Kasumi-1 (cell line): ENCODE measurements around the gene ZNF792.
"Not testable (repeated sequence)": the region's sequence is repeated elsewhere in the genome, so short reads cannot be mapped to it uniquely, and the experiment has no call there.

ENCODE experiments used
- DNase-seq, 2 experiments: peaks; one replicate each; lab custom pipeline; 2025; lab: John Stamatoyannopoulos, UW

The ZNF792 gene

DNA sequence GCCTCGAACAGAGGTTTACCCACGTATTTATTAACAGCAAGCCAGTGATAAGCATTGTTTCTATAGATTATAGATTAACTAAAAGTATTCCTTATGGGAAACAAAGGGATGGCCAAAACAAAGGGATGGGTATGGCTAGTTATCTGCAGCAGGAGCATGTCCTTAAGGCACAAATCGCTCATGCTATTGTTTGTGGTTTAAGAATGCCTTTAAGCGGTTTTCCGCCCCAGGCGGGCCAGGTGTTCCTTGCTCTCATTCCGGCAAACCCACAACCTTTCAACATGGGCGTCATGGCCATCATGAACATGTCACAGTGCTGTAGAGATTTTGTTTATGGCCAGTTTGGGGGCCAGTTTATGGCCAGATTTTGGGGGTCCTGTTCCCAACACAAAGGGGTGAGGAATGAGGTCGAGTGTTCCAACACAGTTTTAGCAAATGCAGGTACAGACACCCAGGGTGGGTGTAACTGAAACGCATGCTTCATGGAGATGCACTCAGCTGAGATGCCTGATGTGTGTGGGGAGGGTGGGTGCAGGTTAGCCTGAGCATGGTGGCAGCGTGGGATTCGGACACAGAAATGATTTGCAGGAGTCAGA lies 6.3 kb upstream of the ZNF792 start:
- not testable (repeated sequence) for DNase-seq

DNA sequence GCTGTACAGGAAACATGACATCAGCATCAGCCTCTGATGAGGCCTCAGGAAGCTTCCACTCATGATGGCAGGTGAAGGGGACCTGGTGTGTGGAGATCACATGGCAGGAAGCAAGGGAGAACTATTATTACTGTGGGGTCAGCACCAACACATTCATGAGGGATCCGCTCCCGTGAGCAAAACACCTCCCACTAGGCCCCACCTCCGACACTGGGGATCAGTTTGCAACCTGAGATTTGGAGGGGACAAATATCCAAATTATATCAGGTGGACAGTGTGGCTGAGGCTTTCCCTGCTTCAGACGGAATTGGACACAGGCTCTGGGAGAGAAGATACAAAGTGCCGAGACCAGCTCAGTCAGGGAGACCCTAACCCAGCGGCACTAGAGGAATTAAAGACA lies 5.7 kb upstream of the ZNF792 start:
- DNase-seq: no peak

DNA sequence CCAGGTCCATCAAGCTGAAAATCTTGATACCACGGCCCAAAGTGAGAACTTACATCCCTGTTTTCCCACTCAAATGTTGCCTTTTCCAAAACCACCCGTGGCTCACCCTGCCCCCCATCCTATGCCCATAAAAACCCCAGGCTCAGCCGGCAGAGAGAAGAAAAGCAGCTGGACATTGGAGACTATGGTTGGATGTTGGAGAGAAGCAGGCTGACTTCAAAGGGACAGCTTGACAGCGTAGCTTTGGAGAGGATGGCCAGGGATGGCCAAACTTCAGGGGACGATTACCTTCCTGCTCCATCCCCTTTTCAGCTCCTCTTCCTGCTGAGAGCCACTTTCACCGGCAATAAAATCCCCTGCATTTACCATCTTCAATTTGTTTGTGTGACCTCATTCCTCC lies 3.5 kb upstream of the ZNF792 start:
- DNase-seq: no peak

DNA sequence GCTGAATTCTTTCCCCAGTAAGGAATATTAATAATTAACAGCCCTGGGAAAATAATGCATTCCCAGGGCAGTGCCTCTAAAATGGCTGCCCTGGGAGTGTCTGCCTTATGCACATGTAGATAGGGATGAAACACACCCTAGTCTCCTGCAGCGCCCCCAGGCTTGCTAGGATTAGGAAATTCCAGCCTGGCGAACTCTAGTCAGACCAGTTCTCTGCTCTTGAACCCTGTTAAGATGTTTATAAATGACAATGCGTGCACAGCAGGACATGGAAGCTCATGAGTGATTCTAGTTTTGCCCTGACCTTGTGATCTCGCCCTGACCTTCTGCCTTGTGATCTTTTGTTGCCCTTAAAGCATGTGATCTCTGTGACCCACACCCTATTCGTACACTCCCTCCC lies 1.5 kb upstream of the ZNF792 start:
- DNase-seq: not testable (repeated sequence)

DNA sequence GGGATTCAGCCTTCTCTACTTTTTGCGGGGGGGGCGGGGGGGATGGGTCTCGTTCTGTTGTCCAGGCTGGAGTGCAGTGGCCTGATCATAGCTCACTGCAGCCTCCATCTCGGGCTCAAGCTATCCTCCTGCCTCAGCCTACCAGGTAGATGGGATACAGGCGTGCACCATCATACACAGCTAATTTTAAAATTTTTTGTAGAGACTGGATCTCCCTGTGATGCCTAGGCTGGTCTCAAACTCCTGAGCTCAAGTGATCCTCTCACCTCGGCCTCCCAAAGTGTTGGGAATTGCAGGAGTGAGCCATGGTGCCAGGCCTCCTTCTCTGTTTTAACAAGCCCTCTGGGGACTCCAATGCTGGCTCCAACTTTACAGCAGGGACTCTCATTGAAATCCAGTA lies 569 bp upstream of the ZNF792 start:
- no peak for DNase-seq

DNA sequence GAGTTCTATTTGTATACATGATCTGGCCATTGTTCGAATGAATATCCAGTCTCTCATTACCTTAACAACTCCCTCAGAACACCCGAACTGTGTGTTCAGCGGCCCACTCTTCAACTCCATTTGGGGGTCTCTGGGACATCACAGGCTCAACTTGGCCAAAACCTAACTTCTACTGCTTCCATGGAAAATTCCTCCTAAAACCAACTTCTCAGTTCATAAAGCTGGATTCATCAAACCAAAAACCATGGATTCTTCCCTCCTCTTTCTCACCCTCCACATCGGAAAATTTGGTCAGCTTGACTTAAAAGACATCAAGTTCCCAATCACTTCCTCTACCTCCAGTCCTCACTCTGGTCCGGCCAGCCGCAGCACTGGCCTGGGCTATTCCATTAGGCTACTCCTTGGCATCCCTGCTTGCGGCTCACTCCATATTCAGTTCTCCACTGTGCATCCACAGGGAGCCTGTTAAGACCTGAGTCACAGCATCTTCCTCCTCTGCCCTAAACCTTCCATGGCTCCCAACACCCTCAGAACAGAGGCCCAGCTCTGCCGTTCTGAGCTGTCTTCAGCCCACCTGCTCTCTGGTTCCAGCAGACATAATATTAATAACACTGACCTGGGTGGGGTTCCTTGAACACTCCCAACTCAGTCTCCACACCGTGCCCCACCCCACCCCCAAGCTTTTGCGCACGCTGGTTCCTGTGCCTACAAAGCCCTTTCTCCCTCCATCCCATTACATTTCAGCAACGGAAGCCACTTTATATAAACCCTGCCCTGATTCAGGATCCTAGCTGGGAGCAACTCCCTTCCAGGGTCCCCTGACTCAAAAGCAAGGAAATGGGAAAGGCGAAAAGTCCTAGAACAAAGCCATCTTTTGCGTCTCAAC lies 1.1 kb downstream of the ZNF792 start:
- DNase-seq: peak in 1 of 2 experiments; percentile 19

DNA sequence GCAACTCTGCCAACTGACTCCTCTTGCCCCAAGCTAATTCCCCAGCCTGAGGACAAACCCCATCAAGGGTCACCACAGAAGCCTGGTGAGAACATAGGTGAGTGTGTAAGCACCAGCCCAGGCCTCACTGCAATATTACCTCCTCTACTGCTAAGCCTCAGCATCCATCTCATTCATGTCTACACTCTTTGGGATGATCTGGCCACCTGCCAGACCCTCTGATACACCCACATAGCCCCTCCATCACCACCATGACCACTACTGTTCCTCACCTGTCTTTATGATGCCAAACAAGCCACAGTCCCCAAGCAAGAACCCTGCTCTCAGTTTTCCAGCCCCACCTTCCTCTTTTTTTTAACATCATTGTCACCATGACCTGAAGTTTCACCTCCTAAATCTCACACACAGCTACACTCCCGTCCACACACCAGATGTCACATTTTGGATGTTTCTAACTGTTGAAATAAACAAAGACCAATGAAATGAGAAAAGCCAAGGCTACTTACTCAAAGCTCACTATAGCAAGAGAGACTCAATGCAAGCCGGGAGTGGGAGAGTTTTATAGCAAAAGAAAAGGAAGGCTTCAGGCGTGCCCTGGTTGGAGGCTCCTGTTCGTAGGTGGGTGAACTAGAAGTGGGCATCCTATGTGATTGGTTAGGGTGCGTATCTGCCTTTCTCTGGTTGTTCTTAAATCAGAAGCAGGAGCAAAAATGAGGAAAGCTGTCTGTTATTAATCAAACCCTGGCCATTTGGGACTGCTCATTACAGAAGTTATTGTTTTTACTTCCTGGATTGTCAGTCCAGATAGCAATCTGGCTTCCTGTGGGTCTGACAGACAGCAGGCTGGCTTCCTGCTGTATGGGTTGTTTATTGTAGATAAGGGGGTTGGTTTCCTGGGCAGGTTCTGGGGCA lies 2.0 kb downstream of the ZNF792 start:
- peak; percentile 83 to 85 for DNase-seq

DNA sequence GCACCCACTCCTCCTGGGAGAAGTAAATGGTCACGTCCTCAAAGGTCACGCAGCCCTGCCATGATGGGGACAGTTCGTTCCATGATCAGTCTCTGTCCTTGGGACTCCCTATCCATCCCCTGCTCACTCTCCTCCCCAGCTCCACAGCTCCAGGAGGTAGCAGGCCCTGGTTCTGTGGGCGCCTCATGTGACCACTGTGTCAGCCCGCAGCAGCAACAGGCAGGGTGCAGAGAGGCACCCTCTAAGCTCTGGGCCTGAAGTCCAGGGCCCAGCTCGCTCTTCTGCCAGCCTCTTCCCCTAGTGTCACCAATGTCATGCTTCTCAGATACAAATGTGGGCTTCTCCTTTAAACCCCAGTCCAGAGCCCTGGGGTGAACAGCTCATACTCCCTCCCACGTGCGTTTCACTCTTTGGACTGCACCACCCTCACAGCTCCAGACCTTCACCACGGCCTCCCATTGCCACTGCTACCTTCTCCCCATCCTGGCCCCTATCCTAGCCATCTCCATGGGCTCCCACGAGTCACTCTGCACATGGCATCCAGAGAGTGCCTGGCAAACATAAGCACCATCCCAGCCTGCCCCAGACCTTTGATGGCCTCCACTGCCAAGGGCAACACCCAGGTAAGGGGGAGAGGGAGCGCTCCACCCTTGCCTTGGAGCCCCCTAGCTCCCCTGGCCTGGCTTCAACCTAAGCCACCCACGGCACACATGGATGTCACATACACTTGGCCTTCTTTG lies 2.9 kb downstream of the ZNF792 start:
- DNase-seq: no peak

DNA sequence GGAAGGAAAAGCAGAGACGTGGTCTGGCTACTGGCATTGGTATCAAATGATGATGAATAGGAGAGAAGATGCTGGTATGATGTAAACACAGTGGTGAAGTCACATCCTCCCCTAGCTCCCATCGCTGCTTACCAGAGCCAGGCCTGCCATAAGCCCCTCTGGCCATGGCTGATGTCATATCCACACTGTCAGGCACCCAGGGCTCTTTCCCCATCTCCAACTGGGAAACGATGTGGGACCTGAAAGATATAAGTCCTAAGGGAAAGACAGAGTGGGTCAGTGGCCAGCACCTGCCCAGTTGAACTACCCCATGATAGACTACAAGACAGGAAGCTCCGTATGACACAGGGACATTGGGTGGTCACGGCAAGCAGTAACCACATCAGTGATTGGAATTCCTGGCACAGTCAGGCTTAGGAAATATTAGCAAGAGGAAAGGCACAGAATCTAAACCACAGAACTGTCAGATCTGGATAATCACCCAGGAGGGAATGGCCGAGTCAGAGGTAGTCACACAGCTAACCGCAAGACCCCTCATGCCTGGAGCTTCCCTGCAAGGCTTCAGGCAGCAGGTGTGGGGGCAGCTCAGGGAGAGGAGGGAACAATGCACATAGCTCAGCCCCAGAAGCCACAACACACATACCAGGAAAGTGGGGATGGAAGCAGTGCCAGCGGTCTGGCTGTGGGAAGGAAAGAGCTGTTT lies 3.8 kb downstream of the ZNF792 start:
- DNase-seq: no peak

DNA sequence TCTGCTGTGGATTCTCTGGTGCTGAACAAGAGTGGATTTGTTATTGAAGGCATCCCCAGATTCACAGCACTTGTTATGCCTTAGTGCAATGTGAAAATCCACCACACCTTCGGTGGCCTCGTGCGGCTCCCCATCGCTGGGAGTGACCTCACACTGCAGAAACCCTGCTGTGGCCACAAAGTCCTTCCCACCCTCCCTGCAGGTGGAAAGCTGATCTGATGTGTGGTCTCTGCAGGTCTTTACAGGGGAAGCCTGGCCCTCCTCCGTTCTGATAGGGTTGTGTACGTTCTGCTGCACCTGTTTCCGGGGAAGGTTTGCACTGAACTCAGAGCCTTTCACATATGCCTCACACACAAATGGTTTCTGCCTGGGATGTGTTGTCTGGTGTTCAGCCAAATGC lies 5.0 kb downstream of the ZNF792 start:
- DNase-seq: no peak

DNA sequence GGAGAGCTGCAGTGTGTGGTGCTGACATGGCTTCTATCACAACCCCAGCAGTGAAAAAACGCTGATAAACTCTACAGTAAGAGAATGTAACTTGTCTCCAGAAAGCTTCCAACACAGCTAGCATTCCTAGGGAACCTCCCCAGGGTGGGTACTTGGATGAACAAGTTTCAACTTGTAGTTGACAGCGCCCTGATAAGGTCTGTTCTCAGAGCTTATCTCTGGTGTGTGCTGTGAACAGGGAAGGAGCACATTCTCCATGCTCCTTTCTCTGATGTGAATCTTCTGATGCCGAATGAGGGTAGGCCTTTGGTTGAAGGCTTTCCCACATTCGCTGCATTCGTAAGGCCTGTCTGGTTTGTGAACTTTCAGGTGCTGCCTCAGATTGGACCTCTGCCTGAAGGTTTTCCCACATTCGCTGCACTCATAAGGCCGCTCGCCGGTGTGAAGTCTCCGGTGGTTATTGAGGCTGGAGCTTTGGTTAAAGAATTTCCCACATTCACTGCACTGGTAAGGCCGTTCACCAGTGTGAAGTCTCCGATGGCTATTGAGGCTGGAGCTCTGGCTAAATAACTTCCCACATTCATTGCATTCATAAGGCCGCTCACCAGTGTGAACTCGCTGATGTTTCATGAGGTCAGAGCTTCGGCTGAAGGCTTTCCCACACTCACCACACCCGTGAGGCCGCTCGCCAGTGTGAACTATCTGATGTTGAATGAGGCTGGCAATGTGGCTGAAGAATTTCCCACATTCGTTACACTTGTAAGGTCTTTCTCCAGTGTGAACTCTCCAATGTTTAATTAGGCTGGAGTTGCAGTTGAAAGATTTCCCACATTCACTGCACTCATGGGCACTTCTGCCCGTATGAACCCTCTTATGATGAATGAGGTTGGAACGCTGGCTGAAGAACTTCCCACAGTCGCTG lies 5.9 kb downstream of the ZNF792 start:
- DNase-seq: no peak

DNA sequence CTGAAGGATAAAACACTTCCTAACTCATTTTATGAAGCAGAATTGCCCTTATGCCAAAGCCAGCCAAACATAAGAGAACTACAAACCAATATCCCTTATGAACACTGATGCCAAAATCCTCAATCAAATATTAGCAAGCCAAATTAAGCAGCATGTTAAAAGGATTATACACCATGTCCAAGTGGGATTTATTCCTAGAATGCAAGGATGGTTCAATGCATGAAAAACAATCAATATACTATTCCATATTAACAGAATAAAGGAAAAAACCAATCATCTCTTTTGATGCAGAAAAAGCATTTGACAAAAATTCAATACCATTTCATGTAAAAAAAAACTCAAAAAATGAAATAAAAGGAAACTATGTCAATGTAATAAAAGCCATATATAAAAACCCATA lies 10.9 kb downstream of the ZNF792 start:
- no peak for DNase-seq

DNA sequence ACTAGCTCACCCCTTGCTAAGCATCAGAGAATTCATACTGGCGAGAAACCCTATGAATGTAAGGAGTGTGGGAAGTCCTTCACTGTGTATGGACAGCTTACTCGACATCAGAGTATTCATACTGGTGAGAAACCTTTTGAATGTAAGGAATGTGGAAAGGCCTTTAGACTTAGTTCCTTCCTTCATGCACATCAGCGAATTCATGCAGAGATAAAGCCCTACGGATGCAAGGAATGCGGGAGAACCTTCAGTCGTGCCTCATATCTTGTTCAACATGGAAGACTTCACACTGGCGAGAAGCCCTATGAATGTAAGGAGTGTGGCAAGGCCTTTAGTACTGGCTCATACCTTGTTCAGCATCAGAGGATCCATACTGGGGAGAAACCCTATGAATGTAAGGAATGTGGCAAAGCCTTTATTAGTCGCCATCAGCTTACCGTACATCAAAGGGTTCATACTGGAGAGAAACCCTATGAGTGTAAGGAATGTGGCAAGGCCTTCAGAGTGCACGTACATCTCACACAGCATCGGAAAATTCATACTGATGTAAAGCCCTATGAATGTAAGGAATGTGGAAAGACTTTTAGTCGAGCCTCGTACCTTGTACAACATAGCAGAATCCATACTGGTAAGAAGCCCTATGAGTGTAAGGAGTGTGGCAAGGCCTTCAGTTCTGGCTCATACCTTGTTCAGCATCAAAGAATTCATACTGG lies 20.0 kb downstream of the ZNF792 start:
- no peak for DNase-seq

DNA sequence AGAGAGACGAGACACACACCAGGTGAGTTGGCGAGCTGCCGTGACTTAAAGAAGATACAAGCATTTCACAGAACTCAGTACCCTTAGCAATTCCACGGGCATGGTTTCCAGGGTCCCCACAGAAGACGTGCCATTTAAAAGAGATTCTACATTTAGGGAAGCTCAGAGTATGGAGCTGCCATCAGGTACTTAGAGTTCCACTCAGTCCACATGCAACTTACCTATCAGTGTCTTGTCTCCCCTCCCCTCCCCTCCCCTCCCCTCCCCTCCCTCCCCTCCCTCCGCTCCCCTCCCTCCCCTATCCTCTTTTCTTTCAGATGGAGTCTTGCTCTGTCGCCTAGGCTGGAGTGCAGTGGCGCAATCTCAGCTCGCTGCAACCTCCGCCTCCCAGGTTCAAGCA lies 25.1 kb downstream of the ZNF792 start:
- DNase-seq: no peak

DNA sequence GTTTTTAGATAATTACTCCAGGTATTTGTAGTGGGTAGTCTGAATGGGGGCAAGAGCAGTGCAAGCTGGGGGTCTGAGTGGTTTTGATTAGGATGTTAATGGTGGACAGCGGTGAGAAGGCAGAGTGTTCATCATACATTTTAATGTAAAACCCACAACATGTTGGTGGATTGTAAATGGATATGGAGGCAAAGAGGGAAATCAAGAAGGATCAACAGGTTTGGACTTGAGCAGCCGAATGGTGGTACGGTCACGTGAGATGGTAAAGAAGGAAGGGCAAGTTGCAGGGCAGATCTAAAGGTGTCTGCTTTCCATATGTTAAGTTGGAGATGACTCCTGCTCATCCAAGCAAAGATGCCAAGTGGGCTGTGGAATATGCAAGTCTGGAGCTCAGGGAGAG lies 27.8 kb downstream of the ZNF792 start:
- no peak for DNase-seq

DNA sequence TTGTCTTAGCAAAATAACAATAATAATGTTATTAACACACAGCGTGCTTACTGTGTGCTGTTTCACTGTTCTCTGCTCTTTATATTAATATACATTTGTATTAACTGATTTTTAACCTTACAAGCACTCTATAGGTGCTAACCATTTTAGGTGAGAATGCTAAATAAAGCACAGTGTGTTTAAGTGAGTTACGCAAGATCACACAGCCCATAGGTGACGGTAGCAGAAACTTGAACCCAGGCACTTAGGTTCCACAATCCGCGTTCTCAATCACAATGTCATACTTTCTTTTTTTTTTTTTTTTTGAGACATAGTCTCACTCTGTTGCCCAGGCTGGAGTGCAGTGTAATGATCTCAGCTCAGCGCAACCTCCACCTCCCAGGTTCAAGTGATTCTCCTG lies 31.5 kb downstream of the ZNF792 start:
- no peak for DNase-seq

DNA sequence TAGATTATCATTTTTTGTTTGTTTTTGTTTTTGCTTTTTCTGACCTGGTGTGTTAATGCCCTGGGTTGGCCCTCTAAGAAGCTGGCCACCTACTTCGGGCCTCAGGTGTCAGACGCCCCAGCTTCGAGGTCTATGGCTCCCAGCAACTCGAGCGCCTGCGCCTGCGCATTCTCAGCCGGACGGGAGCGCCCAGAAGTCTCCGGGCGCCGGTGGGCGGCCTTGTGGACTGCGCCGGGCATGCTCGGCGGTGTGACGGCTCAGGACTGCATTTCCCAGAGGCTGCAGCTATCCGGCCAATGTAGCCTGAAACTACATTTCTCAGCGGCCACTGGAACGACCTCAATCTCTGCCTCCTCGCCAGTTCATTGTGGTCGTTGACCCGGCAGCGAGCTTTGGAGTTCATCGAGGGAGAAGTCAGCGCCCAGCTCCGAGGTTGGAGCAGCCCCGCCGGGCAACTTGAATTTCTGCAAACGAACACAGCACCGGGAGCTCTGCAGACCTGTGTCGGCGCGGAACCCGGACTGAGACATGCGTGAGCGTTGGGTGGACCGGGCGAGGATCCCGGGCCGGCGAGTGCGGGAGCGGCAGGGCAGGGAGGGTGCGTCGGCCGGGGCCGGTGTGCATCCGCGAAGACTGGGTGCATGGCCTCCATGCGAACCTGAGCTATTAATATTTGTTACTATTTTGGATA lies 37.2 kb downstream of the ZNF792 start, which contains the start of gene ZNF30:
Gene ZNF30 (plus strand): TSS at position 219 of the 691 bp plus-strand sequence. CDS start 3,045 bp downstream, outside the sequence.
- peak; percentile 88 to 90 for DNase-seq

DNA sequence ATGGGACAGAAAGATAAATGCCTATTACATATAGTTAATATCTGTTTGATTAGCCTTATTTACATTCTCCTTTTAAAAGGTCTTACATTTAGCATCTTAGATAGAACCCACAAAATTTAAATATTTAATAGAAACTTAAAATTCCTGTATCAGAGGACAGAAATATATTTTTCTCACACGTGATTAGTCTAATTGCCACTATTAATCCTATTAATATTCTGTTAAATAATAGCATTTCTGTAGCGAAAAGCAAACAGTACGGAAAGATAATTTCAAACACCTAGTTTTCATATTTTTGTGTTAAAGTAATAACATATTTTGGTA lies 37.7 kb downstream of the ZNF792 start:
- no peak for DNase-seq
